GM18907 (cell line): ENCODE measurements around the gene MYOM3.

Experiments used
- ATAC-seq: cut with Tn5 transposase; IDR thresholded peaks from one replicate; pipeline ENCODE4 v1.9.1; 2021; ENCODE audit warnings: mild to moderate bottlenecking, moderate library complexity; ENCODE audit not compliant: unreplicated experiment

MYOM3 gene

GRCh38 chr1:24007079-24007478, 104.9 kb downstream of the MYOM3 start:
- ATAC-seq = no peak
